ENCODE measurements around the gene KCNH5.

- TF ChIP-seq CTCF (conservative IDR thresholded peaks at IDR 0.05 in 1 of 2, IDR thresholded peaks at IDR 0.05 in 1 of 2; ENCODE audit: low read depth in 1 of 2, low read length in 2 of 2): no peak
- TF ChIP-seq EZH2 (IDR thresholded peaks at IDR 0.05; ENCODE audit: low read length, missing control alignments): no peak
Measured at GRCh38 chr14:62894736-62895135, 150.5 kb downstream of the KCNH5 start.

Data from fibroblast of lung (primary cell).